NT2/D1 (cell line): Measurements from ENCODE around the gene STARD6.

Source experiments
- SUZ12 ChIP-seq: IDR thresholded peaks from 2 replicates; pipeline ENCODE4 v1.6.1; 2011; ENCODE audit not compliant: insufficient read length, insufficient read depth; ENCODE audit errors: extremely low read depth
- YY1 ChIP-seq: IDR thresholded peaks from 2 replicates; pipeline ENCODE4 v1.6.1; 2011; ENCODE audit not compliant: insufficient read length, insufficient read depth
- ZNF274 ChIP-seq: IDR thresholded peaks from 2 replicates; pipeline ENCODE4 v1.6.1; 2011; ENCODE audit warnings: mild to moderate bottlenecking, low read depth, low read length

GRCh38 chr18:54381640-54382039, 24.0 kb upstream of the STARD6 start:
- TF ChIP-seq SUZ12, result no peak
- no peak for TF ChIP-seq YY1
- TF ChIP-seq ZNF274, result no peak
